ENCODE data around the gene KEL.

KEL gene

GRCh38 chr7:142901426-142902259, 60.5 kb downstream of the KEL start:
- in situ Hi-C loops (cut with MboI; ENCODE audit: low sequenced_read_pairs) = no loop called here

- in situ Hi-C loops (cut with MboI; ENCODE audit: low sequenced_read_pairs) = no loop called here
These were observed 62.5 kb downstream of the KEL start for GRCh38 chr7:142899661-142900060.

GRCh38 chr7:142898377-142899170, 63.6 kb downstream of the KEL start:
- in situ Hi-C loops (cut with MboI; ENCODE audit: low sequenced_read_pairs) = no loop called here

DNA sequence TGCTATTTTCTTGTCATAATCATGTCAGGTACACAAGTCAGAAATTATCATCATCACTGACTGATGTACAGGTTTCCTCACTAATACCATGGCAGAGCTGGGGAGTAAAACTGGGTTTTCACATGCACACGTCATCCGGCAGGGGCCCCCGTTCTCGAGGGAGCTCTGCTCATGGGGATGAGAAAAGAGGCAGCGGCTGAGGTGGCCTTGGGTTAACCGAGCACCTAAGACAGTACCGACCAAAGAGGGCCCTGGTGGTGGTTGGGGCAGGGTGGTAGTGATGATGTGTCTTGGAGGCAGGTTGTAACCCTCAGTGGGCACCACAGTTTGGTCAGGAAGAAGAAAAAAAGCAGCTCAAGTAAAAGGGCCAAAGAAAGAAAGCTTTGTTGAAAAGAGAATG, 64.5 kb downstream of the KEL start:
- in situ Hi-C loops (cut with MboI; ENCODE audit: low sequenced_read_pairs) = no loop called here

DNA sequence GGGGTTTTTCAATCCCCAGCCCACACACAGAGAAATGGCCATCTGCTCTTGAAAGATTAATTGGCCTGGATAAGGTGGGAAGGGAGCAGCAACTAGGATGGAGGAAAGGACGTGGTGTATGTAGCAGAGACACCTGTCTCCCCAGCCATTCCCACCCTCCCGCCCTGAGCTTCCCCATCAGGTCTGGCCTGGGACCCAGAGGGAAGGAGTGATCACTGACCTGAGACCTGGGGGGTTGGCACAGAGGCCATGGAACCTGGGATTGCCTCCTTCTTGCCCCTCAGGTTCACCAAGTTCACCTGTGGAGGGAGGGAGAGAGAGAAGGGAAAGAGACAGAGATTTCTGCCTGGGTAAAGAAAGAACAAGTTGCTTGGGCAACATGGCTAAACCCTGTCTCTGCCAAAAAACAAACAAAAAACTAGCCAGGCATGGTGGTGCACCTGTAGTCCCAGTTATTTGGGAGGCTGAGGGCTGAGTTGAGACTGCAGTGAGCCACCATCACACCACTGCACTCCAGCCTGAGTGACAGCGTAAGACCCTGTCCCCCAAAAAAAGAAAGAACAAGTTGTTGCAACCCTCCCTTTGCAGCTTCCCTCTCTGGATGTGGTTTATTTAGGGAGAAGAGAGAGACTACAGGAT, 65.3 kb downstream of the KEL start:
- in situ Hi-C loops (cut with MboI; ENCODE audit: low sequenced_read_pairs) = no loop called here

DNA sequence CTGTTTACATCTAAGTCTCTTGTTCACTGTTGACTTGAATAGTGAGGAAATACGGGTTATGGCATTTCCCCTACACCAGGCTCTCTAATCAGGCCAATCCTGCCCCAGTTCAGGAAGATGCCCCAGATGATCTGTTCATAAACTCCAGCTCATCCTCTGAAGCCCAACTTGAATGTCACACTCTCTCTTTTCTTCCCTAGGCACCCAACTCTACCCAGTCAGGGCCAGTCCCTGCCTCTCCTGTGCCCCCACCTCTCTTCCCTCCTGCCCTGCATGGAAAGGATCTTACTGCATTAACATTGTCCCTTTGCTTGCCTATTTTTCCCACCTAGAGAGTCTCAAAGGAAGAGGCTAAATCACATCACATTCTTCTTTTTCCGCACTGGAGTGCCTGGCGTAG, 66.0 kb downstream of the KEL start:
- in situ Hi-C loops (cut with MboI; ENCODE audit: low sequenced_read_pairs) = no loop called here

DNA sequence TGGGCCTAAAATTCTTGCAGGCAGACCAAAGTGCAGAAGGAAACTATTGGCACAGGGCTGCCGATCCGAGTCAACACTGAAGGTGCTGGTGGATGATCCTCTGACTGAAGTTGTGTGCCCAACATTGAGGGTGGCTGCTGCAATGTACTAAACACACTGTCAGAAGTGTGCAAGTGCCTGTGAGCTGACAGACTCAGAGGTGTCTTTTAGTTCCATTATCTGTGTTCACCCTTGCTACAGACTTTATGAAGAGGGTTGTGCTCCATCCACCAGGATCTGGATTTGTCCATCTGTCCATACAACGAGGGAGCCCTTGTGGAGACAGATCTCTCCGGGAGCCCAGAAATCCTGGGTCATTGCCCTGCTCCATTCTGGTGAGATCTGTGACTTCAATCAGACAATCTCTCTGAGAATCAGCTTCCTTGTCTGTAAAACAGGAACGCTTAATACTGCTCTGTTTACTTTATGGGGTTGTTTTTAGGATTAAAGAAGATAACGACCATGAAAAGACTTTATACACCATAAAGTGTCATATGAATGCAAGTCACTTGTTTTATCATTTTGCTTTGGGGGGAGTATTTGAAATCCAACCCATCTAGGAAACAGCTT, 67.1 kb downstream of the KEL start:
- in situ Hi-C loops (cut with MboI; ENCODE audit: low sequenced_read_pairs) = no loop called here

- in situ Hi-C loops (cut with MboI; ENCODE audit: low sequenced_read_pairs) = no loop called here
These were observed 67.8 kb downstream of the KEL start for GRCh38 chr7:142894112-142894984.

GRCh38 chr7:142892951-142893350, 69.2 kb downstream of the KEL start:
- in situ Hi-C loops (cut with MboI; ENCODE audit: low sequenced_read_pairs) = no loop called here

DNA sequence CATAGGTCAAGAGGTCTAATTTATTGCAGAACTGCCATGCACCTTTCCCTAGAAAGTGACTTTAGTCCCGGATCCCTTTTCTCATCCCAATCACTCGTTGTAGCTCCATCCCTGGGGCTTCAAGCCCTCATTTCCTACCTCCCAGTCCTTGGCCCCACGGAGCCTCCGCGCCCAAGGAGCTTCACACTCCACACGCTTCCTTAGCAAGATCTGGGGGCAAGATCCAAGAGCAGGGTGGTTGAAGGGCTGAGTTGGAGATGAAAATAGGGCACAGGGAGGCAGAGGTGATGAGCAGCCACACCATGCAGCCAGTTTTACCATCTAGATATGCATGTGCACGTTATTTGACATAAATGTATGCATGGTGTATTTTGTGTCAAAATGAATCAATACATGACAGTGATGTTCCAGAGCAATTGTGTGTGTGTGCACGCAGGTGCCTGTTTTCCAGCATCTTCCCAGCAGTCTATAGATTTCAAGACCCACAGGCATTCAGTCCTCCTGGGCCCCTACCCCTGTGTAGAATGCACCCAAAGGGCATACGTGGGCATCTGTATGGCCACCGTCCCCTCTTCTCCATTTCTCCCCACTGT, 70.6 kb downstream of the KEL start:
- in situ Hi-C loops (cut with MboI; ENCODE audit: low sequenced_read_pairs) = no loop called here
